ENCODE measurements around the gene MRGPRG.

Gene MRGPRG

GRCh38 chr11:3222941-3223915, 4.6 kb upstream of the MRGPRG start:
- H3K36me3 ChIP-seq (ENCODE audit: control insufficient read depth, low read length), result no peaks in the 10 kb centered on the region
- no peaks in the 10 kb centered on the region for H4K20me1 ChIP-seq (ENCODE audit: control insufficient read depth, insufficient read depth, low read depth, low read length)
- no peak overlapping the region for H3K27ac ChIP-seq (ENCODE audit: low read depth, low read length)
- H3K4me3 ChIP-seq (ENCODE audit: low read length), result no peak overlapping the region
- H3K27me3 ChIP-seq (ENCODE audit: control insufficient read depth, low read length), result no peaks in the 10 kb centered on the region
- H3K79me2 ChIP-seq (ENCODE audit: control insufficient read depth, low read length), result no peaks in the 10 kb centered on the region
- H3F3A ChIP-seq (ENCODE audit: control insufficient read depth, insufficient read depth), result no peaks in the 10 kb centered on the region
- no peak for TF ChIP-seq EZH2phosphoT487 (IDR thresholded peaks at IDR 0.05; ENCODE audit: borderline replicate concordance, low read length)
- TF ChIP-seq, protein P1, sequence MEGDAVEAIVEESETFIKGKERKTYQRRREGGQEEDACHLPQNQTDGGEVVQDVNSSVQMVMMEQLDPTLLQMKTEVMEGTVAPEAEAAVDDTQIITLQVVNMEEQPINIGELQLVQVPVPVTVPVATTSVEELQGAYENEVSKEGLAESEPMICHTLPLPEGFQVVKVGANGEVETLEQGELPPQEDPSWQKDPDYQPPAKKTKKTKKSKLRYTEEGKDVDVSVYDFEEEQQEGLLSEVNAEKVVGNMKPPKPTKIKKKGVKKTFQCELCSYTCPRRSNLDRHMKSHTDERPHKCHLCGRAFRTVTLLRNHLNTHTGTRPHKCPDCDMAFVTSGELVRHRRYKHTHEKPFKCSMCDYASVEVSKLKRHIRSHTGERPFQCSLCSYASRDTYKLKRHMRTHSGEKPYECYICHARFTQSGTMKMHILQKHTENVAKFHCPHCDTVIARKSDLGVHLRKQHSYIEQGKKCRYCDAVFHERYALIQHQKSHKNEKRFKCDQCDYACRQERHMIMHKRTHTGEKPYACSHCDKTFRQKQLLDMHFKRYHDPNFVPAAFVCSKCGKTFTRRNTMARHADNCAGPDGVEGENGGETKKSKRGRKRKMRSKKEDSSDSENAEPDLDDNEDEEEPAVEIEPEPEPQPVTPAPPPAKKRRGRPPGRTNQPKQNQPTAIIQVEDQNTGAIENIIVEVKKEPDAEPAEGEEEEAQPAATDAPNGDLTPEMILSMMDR (IDR thresholded peaks at IDR 0.05; ENCODE audit: low read depth, low read length, poor library complexity, severe bottlenecking), result no peak
- H3K9me3 ChIP-seq (ENCODE audit: control insufficient read depth, insufficient read depth, low read length), result no peaks in the 10 kb centered on the region
- H3K9me2 ChIP-seq (replicated peaks; ENCODE audit: control insufficient read depth, low read length), result no peaks in the 10 kb centered on the region
- H3K4me2 ChIP-seq (ENCODE audit: low read length), result no peak overlapping the region
- no peaks in the 10 kb centered on the region for H3K4me1 ChIP-seq (ENCODE audit: control insufficient read depth, low read length)

GRCh38 chr11:3222003-3222855, 3.6 kb upstream of the MRGPRG start:
- H3K4me2 ChIP-seq (ENCODE audit: low read length), result no peak overlapping the region
- no peaks in the 10 kb centered on the region for H3K36me3 ChIP-seq (ENCODE audit: control insufficient read depth, low read length)
- TF ChIP-seq, protein P1 (IDR thresholded peaks at IDR 0.05; ENCODE audit: low read depth, low read length, poor library complexity, severe bottlenecking), result no peak
- TF ChIP-seq EZH2phosphoT487 (IDR thresholded peaks at IDR 0.05; ENCODE audit: borderline replicate concordance, low read length), result no peak
- H3K27ac ChIP-seq (ENCODE audit: low read depth, low read length), result no peak overlapping the region
- no peaks in the 10 kb centered on the region for H3F3A ChIP-seq (ENCODE audit: control insufficient read depth, insufficient read depth)
- no peaks in the 10 kb centered on the region for H4K20me1 ChIP-seq (ENCODE audit: control insufficient read depth, insufficient read depth, low read depth, low read length)
- no peaks in the 10 kb centered on the region for H3K27me3 ChIP-seq (ENCODE audit: control insufficient read depth, low read length)
- H3K4me1 ChIP-seq (ENCODE audit: control insufficient read depth, low read length), result no peaks in the 10 kb centered on the region
- no peaks in the 10 kb centered on the region for H3K9me2 ChIP-seq (replicated peaks; ENCODE audit: control insufficient read depth, low read length)
- no peaks in the 10 kb centered on the region for H3K79me2 ChIP-seq (ENCODE audit: control insufficient read depth, low read length)
- no peaks in the 10 kb centered on the region for H3K9me3 ChIP-seq (ENCODE audit: control insufficient read depth, insufficient read depth, low read length)
- H3K4me3 ChIP-seq (ENCODE audit: low read length), result no peak overlapping the region

DNA sequence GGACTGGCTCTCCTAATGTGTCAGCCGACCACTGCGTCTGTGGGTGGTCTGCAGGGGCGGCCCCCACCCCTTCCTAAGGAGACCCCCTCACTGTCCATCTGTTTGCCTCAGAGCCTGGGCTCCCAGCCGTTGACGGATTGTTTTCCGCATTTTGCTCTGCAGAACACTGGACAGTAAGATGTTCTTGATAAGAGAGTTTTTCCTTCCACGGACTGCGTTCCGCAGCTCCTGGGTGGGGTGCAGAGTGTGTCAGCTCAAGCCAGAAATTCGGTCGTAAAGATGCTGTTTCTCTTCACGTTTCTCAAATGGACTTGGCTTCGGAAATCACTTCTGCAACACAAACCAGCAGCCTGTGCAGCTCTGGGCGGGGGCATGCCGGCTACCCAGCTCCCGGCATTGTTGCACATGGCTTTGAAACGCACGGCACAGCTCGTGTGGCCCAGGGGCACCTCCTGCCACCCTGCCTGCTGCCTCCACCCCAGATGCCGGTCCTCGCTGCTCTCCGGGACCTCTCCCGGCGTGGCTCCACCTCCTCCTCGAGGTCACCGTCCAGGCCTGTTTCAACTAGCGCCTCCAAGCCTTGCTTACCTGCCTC, 2.9 kb upstream of the MRGPRG start:
- Histone ChIP-seq H3K27me3 (ENCODE audit: control insufficient read depth, low read length) (no peaks in the 10 kb centered on the region), H3F3A (ENCODE audit: control insufficient read depth, insufficient read depth) (no peaks in the 10 kb centered on the region), H3K9me2 (replicated peaks; ENCODE audit: control insufficient read depth, low read length) (no peaks in the 10 kb centered on the region), H3K4me1 (ENCODE audit: control insufficient read depth, low read length) (no peaks in the 10 kb centered on the region), H3K9me3 (ENCODE audit: control insufficient read depth, insufficient read depth, low read length) (no peaks in the 10 kb centered on the region), H3K79me2 (ENCODE audit: control insufficient read depth, low read length) (no peaks in the 10 kb centered on the region), H3K27ac (ENCODE audit: low read depth, low read length) (no peak overlapping the region), H4K20me1 (ENCODE audit: control insufficient read depth, insufficient read depth, low read depth, low read length) (no peaks in the 10 kb centered on the region), H3K4me3 (ENCODE audit: low read length) (no peak overlapping the region), H3K36me3 (ENCODE audit: control insufficient read depth, low read length) (no peaks in the 10 kb centered on the region), H3K4me2 (ENCODE audit: low read length) (no peak overlapping the region)
- no peak for TF ChIP-seq EZH2phosphoT487 (IDR thresholded peaks at IDR 0.05; ENCODE audit: borderline replicate concordance, low read length)
- TF ChIP-seq, protein P1 (IDR thresholded peaks at IDR 0.05; ENCODE audit: low read depth, low read length, poor library complexity, severe bottlenecking), result no peak
